Measurements from ENCODE around the gene FBH1. TPM values are rescaled to one million over a fixed set of nuclear protein-coding genes. Genes with fewer than 3 reads are reported as not detected.
"Not testable (repeated sequence)": the region's sequence is repeated elsewhere in the genome, so short reads cannot be mapped to it uniquely, and the experiment has no call there.

FBH1 gene
- total RNA-seq, 2 experiments from 2014 or later: 52.2 to 55.3 TPM

GRCh38 chr10:5927306-5927705 lies 37.3 kb downstream of the FBH1 start:
- ChIA-PET POLR2A (no interaction called here), CTCF (interaction anchor here (0.7 to 1.1 kb wide), 2 partner anchors 43 to 73 kb away, joined by 3 read pairs; no protein-coding TSS in a partner anchor)

DNA sequence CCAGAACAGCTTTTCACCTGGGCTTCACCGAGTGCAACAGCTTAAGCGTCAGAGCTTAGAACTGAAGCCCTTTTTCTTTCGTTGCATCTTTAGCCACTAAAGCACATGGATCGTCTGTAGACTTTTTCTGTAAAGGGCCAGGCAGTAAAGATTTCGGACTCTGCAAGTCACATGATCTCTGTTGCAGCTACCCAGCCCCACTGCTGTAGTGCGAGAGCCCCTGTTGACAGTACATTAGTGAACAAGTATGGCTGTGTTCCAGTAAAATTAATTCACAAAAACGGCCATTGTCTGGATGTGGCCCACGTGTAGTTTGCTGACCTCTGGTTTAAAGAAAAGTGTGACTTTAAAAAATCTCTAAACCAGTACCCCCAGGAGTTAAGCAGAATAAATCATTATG lies 39.4 kb downstream of the FBH1 start:
- POLR2A ChIA-PET: no interaction called here
- CTCF ChIA-PET: no interaction called here

GRCh38 chr10:5930272-5930671 lies 40.2 kb downstream of the FBH1 start:
- POLR2A ChIA-PET: no interaction called here
- CTCF ChIA-PET: no interaction called here

DNA sequence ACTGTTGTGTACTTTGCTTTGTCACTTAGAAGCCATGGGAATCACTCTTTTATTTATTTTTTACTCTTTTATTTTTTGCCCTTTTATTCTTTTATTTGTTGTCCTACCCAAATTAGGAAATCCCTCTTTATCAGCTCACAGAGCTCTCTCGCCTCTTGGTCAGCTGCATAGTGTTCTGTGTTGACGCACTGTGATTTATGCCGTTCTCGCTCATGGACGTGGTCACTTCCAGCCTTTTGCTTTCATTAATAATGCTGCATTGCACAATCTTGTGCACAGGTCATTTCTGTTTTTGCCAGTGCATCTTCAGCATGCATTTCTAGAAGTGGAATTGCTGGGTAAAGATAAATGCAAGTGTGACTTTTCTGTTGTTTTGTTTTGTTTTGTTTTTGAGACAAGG lies 42.3 kb downstream of the FBH1 start:
- POLR2A ChIA-PET: no interaction called here
- CTCF ChIA-PET: no interaction called here

DNA sequence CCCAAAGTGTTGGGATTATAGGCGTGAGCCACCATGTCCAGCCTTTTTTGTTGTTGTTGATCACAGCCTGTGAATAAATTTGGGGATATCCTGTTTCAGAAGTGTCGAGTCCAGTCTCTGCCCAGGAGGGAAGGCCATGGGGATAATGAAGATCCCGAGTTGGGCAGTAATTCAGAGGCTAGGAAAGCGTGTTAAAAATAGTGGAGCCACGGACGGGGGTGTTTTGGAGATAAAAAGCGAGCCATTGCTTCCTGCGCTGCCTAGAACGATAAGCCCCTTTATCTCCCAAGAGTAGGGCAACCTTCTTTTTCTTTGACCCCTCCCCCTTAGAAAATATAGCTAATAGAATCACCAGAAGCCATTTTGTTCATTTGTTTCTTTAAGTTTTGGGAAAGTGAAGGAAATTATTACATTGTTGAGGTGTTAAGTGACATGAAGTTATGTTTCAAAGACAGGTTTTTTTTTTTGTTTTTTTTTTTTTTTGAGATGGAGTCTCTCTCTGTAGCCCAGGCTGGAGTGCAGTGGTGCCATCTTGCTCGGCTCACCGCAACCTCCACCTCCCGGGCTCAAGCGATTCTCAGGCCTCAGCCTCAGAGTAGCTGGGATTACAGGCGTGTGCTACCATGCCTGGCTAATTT lies 44.0 kb downstream of the FBH1 start:
- ChIA-PET POLR2A (interaction anchor here (0.7 kb wide), 1 partner anchor 167 kb away, joined by 4 read pairs; no protein-coding TSS in a partner anchor), CTCF (no interaction called here)

DNA sequence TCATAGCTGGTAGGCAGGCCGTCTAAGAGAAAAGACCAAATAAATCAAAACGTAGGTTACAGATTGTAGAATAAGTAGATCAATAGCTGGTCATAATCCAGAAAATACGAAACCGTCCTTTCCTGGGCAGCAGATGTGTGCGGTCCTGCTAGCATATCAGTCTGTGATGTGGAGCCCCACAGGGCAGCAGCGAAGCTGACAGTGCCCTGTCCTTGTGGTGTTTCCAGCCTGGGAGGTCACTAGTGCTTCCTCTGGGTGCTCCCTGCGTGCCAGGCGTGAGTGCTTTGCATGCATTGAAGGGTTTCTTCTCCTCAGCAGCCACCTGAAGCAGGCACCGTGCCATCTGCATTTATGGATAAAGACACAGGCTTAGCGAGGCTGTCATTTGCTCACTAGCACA lies 45.6 kb downstream of the FBH1 start:
- ChIA-PET CTCF (no interaction called here), POLR2A (no interaction called here)

- CTCF ChIA-PET: no interaction called here
- POLR2A ChIA-PET: no interaction called here
Observed at GRCh38 chr10:5937016-5937415, 47.0 kb downstream of the FBH1 start.

- ChIA-PET POLR2A (no interaction called here), CTCF (no interaction called here)
Observed at GRCh38 chr10:5938291-5938690, 48.2 kb downstream of the FBH1 start.

- ChIA-PET CTCF (no interaction called here), POLR2A (no interaction called here)
Observed at GRCh38 chr10:5940807-5941218, 50.8 kb downstream of the FBH1 start.

DNA sequence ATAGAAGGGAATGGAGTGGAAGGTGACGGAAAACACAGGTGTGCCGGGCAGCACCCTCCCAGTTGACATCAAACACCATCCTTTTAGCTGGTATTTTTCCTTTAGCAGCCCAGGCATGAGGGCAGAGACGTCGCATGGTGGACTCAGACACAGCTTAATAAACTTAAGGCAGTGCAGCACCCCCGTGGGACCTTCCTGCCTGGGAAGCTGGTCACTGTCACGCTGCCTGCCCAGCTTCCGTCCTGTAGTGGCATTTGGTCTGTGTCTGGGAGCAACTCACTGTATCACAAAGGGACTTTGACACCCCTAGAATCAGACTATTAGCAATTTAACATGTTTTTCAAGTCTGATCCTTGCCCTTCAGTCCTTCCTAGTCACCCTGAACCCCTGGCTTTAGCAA lies 51.5 kb downstream of the FBH1 start:
- POLR2A ChIA-PET: no interaction called here
- CTCF ChIA-PET: no interaction called here

GRCh38 chr10:5942001-5942400 lies 52.0 kb downstream of the FBH1 start:
- ChIA-PET CTCF (no interaction called here), POLR2A (no interaction called here)

DNA sequence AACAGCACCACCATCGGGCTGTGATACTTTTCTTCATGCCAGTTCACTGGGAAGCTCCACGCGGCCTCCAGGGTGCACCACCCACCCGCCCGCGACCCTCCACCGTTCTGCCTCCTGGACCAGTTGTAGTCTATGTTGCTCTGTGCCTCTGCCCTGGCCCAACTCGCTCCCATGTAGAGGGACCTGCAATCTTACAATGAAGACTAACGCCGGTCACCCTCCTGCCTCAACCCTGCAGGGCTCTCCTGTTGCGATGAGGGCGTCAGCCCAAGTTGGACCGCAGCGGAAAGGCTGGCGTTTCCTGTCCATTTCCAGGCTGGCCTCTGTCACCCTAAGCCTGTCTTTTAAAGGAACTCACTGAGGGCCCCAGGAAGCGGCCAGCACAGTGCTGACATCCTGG lies 52.4 kb downstream of the FBH1 start:
- ChIA-PET CTCF (no interaction called here), POLR2A (no interaction called here)

- ChIA-PET CTCF (no interaction called here), POLR2A (no interaction called here)
Observed at GRCh38 chr10:5943536-5943935, 53.5 kb downstream of the FBH1 start.

- POLR2A ChIA-PET: no interaction called here
- CTCF ChIA-PET: interaction anchor here (1.0 kb wide), 1 partner anchor 14 kb away, joined by 3 read pairs; no protein-coding TSS in a partner anchor
Observed at GRCh38 chr10:5944389-5945189, 54.5 kb downstream of the FBH1 start.

DNA sequence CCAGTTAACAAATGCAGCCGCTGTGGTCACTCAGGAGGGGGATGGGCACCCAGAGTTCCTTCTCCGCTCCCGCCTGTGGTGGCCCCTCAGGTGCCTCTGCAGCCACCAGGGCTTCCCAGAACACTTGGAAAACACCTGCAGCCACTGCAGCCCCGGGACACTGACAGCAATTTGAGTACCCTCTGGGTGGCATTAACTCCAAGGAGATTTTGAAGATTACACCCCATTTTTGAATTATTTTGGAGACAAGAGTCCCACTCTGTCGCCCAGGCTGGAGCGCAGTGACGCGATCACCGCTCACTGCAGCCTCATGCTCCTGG lies 55.1 kb downstream of the FBH1 start:
- CTCF ChIA-PET: interaction anchor here (1.0 kb wide), 1 partner anchor 14 kb away, joined by 3 read pairs; no protein-coding TSS in a partner anchor
- POLR2A ChIA-PET: no interaction called here

GRCh38 chr10:5945561-5946418 lies 55.7 kb downstream of the FBH1 start:
- ChIA-PET CTCF (no interaction called here), POLR2A (no interaction called here)

GRCh38 chr10:5946419-5946775 lies 56.4 kb downstream of the FBH1 start:
- POLR2A ChIA-PET, CTCF ChIA-PET: not testable (repeated sequence)

DNA sequence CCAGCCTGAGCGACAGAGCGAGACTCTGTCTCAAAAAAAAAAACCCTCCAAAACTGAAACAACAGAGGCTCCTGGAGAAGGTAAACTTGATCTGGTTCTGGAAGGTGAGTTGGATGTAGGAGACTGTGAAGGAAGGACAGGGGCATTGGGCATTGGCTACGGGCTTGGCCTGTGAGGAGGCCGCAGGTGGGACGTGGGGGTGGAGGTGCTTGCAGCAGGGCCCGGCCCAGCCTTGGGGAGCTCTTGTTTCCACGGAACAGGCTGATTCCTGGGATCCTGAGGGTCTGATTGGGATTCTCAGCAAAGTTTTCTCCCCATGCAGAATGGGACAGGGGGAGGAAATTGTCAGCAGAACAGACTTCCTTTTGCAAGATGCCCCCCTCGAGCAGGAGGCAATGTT lies 56.7 kb downstream of the FBH1 start:
- CTCF ChIA-PET: no interaction called here
- POLR2A ChIA-PET: no interaction called here

GRCh38 chr10:5947471-5948207 lies 57.6 kb downstream of the FBH1 start:
- CTCF ChIA-PET: no interaction called here
- POLR2A ChIA-PET: no interaction called here

DNA sequence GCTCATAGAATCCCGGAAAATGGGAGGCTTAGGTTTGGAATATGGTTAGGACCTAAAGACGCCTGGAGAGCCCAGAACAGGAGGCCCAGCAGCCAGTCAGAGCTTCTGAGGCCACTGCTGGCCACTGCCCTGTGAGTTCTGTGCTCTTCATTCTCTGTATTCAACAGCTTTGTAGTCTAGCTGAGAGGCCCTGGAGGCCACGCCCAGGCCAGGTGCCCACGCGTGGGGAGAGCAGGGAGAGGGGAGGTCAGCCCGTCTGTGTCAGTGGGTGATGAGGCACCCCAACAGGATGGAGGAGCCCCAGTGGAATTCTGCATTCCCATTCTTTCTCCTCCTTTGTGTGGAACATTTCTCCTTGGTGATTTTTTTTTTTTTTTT lies 58.2 kb downstream of the FBH1 start:
- CTCF ChIA-PET: no interaction called here
- POLR2A ChIA-PET: no interaction called here

Measured in activated CD8-positive, alpha-beta memory T cell treated with anti-CD3 and anti-CD28 coated beads for 36 hours (primary cell).